ENCODE measurements around the gene CXCL1.

The CXCL1 gene

DNA sequence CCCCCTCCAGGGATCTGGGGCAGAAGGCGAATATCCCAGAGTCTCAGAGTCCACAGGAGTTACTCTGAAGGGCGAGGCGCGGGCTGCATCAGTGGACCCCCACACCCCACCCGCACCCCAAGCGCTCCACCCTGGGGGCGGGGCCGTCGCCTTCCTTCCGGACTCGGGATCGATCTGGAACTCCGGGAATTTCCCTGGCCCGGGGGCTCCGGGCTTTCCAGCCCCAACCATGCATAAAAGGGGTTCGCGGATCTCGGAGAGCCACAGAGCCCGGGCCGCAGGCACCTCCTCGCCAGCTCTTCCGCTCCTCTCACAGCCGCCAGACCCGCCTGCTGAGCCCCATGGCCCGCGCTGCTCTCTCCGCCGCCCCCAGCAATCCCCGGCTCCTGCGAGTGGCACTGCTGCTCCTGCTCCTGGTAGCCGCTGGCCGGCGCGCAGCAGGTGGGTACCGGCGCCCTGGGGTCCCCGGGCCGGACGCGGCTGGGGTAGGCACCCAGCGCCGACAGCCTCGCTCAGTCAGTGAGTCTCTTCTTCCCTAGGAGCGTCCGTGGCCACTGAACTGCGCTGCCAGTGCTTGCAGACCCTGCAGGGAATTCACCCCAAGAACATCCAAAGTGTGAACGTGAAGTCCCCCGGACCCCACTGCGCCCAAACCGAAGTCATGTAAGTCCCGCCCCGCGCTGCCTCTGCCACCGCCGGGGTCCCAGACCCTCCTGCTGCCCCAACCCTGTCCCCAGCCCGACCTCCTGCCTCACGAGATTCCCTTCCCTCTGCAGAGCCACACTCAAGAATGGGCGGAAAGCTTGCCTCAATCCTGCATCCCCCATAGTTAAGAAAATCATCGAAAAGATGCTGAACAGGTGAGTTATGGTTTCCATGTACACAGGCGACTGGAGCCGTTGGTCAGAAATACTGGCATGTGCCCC, at the start of gene CXCL1:
TSS of gene CXCL1 (plus strand) at position 264 of the 926 bp plus-strand sequence. CDS start at position 342, 78 bp downstream.
- DNase-seq, result no peak

DNA sequence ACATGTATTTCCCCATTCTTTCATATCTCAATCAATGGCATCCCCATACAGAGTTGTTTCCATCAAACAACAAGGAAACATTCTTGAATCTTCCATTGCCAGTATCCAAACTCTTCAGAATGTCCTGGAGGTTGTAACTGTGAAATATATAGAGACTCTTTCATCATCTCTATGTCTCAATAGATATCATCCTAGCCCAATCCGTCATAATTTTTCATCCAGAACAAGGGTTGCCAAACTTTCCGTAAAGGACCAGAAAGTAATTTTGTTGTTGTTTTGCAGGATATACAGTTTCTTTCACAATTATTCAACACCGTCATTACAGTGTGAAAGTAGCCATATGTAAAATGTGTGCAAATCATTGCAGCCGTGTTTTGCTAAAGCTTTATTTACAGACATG, 47.9 kb upstream of the CXCL1 start:
- DNase-seq, result no peak

DNA sequence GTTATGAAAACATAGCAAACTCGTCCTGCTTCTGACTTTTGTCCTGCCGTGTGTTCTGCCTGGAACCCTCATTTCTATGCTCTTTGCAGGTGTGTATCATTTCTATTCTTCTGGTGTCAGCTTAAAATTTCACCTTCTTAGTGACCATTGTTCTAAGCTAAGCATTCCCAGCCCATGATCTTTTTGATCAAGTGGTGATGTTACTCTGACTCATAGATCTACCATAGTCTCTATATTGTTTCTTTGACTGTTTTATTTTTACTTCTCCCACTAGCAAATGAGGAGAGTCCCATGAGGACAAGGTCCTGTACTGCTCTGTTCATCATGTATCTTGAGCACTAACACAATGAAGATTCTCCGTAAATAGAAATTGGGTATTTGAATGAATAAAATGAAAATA, 46.8 kb upstream of the CXCL1 start:
- no peak for DNase-seq

DNA sequence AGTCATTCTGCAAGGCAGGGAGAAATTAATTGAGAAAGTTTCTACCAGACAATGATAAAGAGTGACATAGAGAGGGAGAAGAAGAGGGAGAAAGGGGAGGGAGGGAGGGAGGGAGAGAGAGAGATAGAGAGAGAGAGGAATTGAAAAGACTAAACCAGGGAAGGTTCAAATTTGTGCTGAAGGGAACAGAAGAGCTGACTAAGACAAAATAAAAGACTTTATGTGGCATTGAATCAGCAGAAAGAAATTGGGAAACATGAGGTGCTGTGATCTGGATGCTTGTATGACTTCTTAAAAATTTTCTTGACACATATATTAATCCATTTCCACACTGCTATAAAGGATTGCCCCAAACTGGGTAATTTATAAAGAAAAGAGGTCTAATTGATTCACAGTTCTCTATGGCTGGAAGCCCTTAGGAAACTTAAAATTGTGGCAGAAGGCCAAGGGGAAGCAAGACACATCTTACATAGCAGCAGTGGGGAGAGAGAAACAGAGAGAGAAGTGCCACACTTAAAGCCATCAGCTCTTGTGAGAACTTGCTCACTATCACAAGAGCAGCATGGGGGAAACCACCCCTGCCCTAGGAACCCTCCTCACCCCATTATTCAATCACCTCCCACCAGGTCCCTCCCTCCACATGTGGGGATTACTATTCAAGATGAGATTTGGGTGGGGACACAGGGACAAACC, 46.2 kb upstream of the CXCL1 start:
- no peak for DNase-seq

DNA sequence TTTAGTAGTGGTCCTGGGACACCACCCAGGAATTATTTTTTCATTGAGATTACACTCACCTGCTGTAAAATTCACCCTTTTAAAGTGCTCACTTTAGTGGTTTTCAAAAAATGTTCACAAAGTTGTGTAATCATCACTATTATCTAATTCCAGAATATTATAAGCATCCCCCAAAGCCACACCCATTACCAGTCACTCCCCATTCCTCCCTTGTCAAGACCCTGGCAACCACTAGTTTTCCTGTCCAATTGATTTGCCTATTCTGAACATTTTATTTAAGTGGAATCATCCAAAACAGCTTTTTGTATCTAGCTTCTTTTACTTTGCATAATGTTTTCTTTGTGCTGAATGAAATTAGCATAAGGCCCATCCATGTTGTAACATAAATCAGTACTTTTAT, 45.4 kb upstream of the CXCL1 start:
- DNase-seq, result no peak

DNA sequence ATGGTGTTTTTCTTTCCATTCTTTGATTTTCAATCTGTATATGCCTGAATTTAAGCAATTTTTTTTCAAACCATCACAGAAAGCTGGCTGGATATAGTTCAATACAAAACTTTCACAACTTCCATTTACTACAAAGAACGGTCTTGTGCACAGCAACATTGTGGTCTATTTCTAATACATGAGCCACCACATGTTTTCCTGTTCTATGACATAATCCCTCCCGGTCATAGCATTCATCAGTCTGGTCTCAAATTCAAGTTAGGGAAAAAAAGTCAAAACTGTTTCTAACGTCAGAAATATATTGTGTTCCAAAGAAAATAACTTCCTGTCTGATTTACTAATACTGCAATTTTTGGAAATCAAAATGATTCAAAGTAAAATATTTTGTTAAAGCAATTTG, 40.2 kb upstream of the CXCL1 start:
- no peak for DNase-seq

DNA sequence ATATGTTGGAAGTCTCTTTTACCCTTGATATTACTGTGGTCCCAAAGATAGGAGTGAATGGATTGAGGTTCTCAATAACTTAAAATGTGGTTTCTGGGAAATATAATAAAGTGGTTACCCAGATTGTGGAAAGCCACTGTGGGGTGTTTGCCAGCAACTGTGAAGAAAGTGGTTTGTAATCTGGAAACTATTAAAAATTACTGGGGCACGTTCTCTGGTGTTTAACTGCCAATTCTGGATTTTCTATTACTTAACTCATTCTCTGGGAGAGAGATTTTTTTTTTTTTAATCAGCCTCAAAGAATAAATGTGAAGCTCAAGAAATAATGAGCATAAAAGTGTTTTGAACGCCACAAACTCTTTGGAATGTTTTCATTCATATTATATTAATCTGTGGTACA, 37.6 kb upstream of the CXCL1 start:
- no peak for DNase-seq

DNA sequence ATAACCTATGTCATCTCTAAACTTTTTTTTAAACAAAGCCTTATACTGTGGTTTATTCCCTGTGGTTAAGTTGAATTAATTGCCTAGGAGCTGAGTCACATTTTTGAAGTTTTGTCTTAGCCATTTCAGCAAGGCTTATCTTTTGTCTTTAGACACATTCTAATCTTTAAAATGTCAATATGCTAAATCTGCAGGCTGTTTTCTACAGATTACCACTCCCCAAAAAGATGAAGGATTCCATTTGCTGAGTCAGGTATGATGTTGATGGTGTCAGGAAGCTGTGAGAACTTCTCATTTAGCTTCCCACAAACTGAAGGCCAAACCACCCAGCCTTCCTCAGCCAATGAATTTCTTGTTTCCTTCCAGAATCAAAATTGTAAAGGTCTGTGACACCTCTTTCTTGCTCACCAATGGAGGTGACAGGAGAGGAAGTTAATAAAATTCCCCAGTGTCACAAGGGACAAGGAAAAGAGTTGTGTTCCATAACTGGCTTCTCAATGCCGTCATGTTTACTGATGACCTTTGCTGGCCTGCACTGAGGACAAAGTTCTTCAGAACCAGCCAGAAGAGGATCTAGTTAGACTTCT, 36.4 kb upstream of the CXCL1 start:
- no peak for DNase-seq

DNA sequence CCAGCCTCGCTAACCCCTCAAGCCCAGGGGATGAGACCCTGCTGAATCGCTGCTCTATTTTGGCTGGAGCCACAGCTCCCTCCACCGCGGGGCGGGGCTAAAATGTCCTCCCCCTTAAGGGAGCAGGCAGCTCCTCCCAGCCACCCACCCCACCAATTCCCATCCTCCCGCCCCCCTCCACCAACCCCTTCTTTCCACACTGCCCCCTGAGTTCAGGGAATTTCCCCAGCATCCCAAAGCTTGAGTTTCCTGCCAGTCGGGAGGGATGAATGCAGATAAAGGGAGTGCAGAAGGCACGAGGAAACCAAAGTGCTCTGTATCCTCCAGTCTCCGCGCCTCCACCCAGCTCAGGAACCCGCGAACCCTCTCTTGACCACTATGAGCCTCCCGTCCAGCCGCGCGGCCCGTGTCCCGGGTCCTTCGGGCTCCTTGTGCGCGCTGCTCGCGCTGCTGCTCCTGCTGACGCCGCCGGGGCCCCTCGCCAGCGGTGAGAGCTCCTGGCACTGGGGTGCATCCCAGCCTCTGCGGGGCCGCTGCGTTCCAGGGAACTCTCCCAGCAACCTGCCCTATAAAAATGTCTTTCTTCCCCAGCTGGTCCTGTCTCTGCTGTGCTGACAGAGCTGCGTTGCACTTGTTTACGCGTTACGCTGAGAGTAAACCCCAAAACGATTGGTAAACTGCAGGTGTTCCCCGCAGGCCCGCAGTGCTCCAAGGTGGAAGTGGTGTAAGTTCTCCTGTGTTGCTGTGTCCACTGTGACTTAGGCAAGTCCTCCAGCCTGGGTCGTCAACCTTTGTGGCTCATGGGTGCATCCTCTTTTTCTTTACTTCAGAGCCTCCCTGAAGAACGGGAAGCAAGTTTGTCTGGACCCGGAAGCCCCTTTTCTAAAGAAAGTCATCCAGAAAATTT, 32.6 kb upstream of the CXCL1 start, which contains the start of gene CXCL6:
TSS of gene CXCL6 (plus strand) at position 306 of the 907 bp plus-strand sequence. CDS start at position 379, 73 bp downstream.
- no peak for DNase-seq

DNA sequence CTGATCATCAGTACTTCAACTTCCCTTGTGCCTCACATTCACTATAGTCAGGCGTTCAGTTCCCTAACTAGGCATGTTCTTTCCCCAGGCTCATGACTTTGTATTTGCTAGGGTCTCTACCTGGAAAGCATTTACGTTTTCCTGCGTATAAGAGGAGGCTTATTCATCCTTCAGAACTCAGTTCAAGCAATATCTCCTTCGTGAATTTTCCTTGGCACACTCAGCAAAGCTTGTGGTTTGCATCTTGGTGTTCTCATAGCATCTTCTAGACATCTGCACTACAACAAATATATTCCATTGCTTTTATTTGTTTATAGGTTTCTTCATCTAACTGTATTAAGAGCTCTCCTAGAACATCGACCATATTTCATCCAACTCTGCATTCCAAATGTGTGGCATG, 30.1 kb upstream of the CXCL1 start:
- DNase-seq, result no peak

DNA sequence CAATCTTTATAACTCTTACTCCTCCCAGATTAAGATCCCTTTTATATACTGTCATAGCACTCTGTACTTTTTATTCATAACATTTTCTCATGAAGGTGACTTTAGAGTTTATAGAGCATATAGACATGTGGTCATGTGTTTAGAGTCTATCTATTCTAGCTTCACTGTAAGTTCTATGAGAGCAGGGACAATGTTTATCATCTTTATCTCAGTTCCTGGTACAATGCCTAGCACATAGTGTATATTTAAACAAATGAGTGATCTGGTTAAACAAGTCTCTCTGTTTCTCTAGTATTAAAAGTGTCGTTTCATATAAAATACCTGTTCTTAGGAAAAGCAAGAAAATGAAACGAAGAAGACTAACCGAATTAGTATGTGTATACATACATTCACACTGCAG, 29.5 kb upstream of the CXCL1 start:
- no peak for DNase-seq

DNA sequence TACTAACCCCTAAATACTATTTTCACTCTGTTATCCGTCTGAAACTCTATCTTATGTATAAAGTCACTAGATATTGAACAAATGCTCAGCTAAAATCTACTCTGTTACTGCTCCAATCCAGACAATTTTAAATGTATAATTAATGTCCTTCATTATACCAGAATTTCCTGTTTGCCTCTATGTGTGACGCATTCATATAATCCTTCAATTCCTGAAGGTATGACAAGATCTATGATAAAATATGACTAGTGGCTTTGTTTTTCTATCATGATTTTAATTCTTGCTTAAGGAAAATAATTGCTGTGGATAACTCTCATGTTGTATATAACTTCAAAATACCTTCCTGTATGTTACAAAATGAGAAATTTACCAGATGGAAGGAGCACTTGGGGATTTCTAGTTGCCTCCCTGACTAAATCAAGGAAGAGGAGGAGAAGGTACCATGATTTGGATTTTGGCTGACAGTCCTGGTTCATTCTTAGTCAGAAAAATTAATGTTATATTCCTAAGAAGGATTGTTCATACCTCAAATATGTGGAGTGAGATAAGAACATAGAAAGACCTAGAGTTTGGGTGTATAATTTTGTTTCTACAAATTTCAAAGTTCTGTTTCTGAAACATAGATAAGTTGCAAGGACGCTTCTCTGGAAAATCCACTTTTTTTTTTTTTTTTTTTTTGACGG, 27.8 kb upstream of the CXCL1 start:
- no peak for DNase-seq

DNA sequence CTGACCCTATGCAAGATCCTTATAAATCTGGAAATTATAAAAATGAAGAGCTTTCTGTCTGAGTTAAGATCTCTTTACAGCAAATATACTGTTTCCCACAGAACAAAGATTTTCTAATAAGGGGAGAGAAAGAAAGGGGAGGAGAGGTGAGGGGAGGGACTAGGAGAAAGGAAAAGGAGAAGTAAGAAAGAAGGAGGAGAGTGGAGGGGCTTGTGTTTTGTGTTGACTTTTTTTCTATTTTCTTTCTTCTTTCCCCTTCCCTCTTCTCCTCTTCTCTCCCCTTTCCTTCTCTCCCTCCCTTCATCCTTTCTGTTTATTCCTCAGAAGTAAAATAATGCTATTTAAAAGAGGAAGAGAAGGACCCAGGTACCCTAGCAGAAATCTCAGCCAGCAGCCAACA, 26.5 kb upstream of the CXCL1 start:
- DNase-seq, result no peak

DNA sequence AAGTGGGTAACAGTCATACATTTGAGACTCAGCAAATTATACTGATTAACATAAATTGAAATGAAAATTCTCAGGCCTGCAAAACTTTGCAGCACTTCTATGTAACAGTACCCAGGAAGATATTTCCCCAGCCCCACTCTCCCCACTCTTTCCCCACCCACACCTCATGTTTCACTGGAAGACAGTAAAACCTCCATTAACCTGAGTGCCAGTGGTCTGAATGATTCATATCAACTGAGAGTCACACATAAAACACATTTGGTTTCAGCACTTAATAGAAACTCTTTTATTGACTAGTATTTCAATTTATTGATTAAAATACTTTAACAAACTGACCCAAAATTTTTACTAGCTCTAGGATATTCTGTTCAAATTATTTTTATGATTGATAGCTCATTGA, 25.8 kb upstream of the CXCL1 start:
- no peak for DNase-seq

DNA sequence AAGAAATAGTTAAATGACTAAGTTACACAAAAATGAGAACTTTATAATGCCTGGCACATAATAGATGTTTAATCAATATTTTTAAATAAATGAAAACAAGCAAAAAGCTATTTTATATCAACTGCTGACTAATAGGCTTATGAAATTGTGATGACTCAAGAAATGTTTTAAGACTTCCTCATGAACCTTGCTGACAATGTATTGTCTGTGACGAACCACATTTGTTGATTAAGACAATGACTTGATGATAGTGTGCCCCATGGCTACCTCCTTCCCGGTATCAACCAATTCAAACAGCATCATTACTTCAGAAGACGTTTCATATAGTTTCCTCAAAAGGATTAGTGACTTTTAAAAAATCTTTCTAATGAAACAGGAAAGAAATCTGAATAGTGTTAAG, 24.8 kb upstream of the CXCL1 start:
- no peak for DNase-seq

DNA sequence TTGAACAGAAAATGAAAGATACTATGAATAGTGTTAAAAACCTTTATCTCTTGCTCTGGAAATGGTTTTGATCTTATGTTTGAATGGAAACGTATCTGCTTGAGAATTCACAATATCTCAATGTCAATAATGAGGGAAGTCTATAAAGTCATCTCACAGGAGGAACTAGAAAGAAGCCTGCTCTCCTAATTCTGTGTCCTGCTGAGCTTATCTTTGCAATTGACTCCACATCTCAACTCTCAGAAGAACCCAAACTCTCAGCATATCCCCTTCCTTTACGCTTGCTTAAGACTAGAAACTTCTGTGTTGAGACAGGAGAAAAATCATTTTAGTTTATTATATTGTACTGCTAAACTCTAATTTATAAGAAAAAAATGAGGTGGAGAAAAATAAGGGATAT, 24.4 kb upstream of the CXCL1 start:
- no peak for DNase-seq

DNA sequence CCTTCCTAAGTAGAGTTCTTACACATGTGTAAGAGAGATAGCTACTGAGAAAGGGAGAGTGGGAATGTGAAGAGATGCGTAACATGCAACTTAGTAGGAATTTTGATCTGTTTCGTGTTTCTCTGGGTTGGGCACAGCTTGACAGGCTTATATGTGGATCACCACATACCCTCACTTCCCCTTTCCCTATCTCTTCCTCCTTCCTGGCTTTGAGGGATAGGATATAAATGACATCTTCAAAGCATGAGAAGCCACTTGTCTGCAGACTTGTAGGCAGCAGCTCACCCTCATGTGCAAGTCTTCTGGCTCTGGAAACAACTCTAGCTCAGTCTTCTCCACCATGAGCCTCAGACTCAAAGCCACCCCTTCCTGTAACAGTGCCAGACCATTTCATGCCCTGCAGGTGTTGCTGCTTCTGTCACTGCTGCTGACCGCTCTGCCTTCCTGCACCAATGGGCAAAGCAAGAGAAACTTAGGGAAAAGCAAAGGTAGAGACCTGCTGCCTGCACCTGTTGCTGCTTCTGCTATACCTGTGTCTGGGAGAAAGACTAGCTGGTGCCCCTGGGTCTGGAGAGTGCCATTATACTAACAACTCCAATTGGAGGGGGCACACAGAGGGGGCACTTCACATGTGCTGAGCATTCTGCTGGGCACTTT, 21.5 kb upstream of the CXCL1 start:
- DNase-seq, result no peak

DNA sequence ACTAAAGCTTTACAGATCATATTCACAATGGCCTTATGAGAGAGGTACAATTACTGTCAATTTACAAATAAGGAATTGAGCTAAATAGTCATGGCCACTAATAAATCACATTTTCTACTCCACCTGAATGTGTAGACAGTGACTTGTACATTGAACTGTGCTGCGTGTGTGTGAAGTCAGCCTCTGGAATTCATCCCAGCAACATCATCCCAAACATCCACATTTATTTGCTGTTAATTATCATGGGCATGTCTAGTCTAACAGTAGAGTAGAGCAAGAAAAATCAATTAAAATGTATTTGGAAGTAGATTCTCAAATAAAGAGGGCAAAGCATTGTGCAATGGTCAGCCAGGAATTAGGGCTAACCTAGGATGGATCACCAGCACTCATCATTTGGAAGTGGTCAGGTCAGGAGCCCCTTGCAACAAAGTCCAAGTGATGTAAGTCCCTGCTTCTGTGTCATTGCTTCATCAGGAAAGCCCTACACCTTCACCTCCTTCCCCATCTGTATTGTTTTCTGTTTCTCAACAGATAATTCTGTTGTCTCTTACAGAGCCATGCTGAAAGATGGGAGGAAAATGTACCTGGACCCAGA, 20.9 kb upstream of the CXCL1 start:
- no peak for DNase-seq

DNA sequence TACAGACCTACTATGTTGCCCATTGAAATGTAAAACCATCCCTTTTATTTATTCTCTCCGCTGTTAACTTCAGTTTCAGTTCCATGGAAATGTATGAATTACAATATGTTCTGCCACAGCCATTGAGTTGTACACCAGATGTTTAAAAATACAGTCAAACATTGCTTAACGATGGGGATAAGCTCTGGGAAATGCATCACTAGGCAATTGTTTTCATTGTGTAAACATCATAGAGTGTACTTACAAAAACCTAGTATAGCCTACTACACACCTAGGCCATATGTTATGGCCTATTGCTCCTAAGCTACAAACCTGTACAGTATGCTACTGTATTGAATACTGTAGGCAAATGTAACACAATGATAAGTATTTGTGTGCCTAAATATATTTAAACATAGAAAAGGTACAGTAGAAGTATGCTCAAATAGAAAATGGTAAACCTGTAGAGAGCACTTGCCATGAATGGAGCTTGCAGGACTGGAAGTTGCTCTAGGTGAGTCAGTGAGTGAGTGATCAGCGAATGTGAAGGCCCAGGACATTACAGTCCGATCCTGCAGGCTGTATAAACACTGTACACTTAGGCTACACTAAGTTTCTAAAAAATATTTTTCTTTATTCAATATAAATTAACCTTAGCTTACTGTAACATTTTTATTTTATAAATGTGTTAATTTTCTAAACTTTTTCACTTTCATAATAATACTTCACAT, 18.8 kb upstream of the CXCL1 start:
- DNase-seq, result no peak

DNA sequence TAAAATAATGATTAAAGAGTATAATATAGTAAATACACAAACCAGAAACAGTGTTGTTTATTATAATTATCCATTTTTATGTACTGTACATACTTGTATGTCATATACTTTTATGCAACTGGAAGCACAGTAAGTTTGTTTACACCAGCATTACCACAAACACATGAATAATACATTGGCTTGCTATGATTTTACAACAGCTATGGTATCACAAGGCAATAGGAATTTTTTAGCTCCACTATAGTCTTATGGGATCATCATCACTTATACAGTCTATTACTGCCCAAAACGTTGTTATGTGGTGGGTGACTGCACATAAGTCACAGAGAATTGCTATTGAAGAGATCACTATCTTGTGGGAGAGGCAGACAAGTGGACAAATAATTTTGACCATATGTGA, 17.9 kb upstream of the CXCL1 start:
- DNase-seq, result no peak

DNA sequence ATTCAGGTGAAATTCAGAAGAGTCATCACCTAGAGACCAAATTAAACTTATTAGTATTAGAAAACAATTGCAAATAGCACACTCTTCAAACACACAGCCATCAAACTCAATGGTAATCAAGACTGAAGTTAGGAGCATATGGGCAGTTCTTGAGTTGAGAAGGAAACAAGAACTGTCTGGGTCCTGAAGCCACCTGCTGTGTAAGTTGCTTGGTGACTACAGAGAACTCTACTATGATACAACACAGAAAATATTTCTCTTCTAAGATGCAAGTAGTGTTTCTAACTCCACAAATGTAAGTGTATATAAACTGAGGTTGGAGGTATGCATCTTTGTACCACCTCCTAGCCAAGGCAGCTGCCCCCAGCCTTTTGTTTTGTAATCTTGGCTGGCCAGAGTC, 16.4 kb upstream of the CXCL1 start:
- no peak for DNase-seq

Measured in activated CD4-positive, alpha-beta T cell treated with anti-CD3 and anti-CD28 coated beads, Interleukin-2, amount 50 U/mL, for 16 hours (primary cell).